ENCODE results near the gene SCUBE1.
A peak's percentile ranks its signal among the peaks of the same experiment; 100 is the strongest.

The SCUBE1 gene

GRCh38 chr22:43187171-43188099, 155.7 kb downstream of the SCUBE1 start:
- no peak overlapping the region for H4K8ac ChIP-seq (ENCODE audit: low read depth, low read length)
- H2BK12ac ChIP-seq (ENCODE audit: low read length) = no peak overlapping the region
- H2AFZ ChIP-seq (ENCODE audit: low read length) = peak overlapping the region; percentile 92
- peaks cover 9% of the 10 kb centered on the region for H3K79me1 ChIP-seq (ENCODE audit: low read depth, low read length)
- peaks cover 10 to 14% of the 10 kb centered on the region in 2 donors for H3K4me1 ChIP-seq (ENCODE audit: control insufficient read depth in 2 of 2, insufficient read depth in 1 of 2, low read depth in 1 of 2, low read length in 2 of 2)
- no peak overlapping the region for H3K23ac ChIP-seq (ENCODE audit: low read depth, low read length, poor library complexity)
- no peak overlapping the region for H2BK5ac ChIP-seq (ENCODE audit: low read length)
- H2BK15ac ChIP-seq (ENCODE audit: low read length) = no peak overlapping the region
- peak overlapping the region; percentile 81 for H3K27ac ChIP-seq (replicated peaks; ENCODE audit: low read length)
- H3K14ac ChIP-seq (ENCODE audit: low read length) = no peak overlapping the region
- peak; percentile 93 for DNase-seq (ENCODE audit: low spot score)
- no peak overlapping the region for H3K9ac ChIP-seq (ENCODE audit: low read depth, low read length, poor library complexity)
- H3K4me2 ChIP-seq (ENCODE audit: insufficient read depth, low read length, poor library complexity, severe bottlenecking) = peak overlapping the region; percentile 19
- peaks cover 5 to 8% of the 10 kb centered on the region in 2 donors for H3K36me3 ChIP-seq (replicated peaks in 1 of 2; ENCODE audit: control insufficient read depth in 2 of 2, insufficient read depth in 2 of 2, low read length in 2 of 2)
- H3K18ac ChIP-seq (ENCODE audit: low read length) = peak overlapping the region; percentile 4
- H3K4me3 ChIP-seq (ENCODE audit: low read length in 2 of 2) = peak overlapping the region; percentile 40 to 66
- no peaks in the 10 kb centered on the region for H3K27me3 ChIP-seq (ENCODE audit: control insufficient read depth in 3 of 3, insufficient read depth in 3 of 3, low read depth in 1 of 3, low read length in 3 of 3)
- no peak overlapping the region for H4K91ac ChIP-seq (ENCODE audit: low read depth, low read length, poor library complexity)
- H3K9me3 ChIP-seq (replicated peaks in 1 of 2; ENCODE audit: control insufficient read depth in 2 of 2, insufficient read depth in 1 of 2, low read depth in 1 of 2, low read length in 2 of 2) = peaks cover 2 to 6% of the 10 kb centered on the region in 2 donors
- no peak overlapping the region for H2BK120ac ChIP-seq (ENCODE audit: low read depth, low read length)
- no CpG with 5 or more reads among the region's 86 CpGs for WGBS, 2 donors (ENCODE audit: extremely low coverage in 2 of 2, insufficient read length in 2 of 2, insufficient replicate concordance in 1 of 2)
- no peak overlapping the region for H3K4ac ChIP-seq (ENCODE audit: low read length)
- H2AK5ac ChIP-seq (ENCODE audit: low read depth, low read length) = no peak overlapping the region

- Histone ChIP-seq H3K18ac (ENCODE audit: low read length) (peak within 1 kb of the TSS; percentile 61), H4K8ac (ENCODE audit: low read depth, low read length) (no peak within 1 kb of the TSS)
- no CpG with 5 or more reads among the region's 87 CpGs for WGBS, 2 donors (ENCODE audit: extremely low coverage in 2 of 2, insufficient read length in 2 of 2, insufficient replicate concordance in 1 of 2)
Observed at GRCh38 chr22:43186272-43187170, 156.7 kb downstream of the SCUBE1 start, which contains the start of gene TTLL12. Gene TTLL12 (minus strand): TSS chr22:43187134. CDS start chr22:43187069, 65 bp downstream.

GRCh38 chr22:43185860-43186261, 157.3 kb downstream of the SCUBE1 start:
- no peak overlapping the region for H2BK5ac ChIP-seq (ENCODE audit: low read length)
- H3K79me1 ChIP-seq (ENCODE audit: low read depth, low read length) = peaks cover 12% of the 10 kb centered on the region
- H2AFZ ChIP-seq (ENCODE audit: low read length) = peak overlapping the region; percentile 94
- no peak overlapping the region for H2BK12ac ChIP-seq (ENCODE audit: low read length)
- no peak overlapping the region for H3K23ac ChIP-seq (ENCODE audit: low read depth, low read length, poor library complexity)
- peak overlapping the region; percentile 95 for H3K4me2 ChIP-seq (ENCODE audit: insufficient read depth, low read length, poor library complexity, severe bottlenecking)
- H3K27ac ChIP-seq (replicated peaks; ENCODE audit: low read length) = no peak overlapping the region
- peak overlapping the region; percentile 64 for H3K9ac ChIP-seq (ENCODE audit: low read depth, low read length, poor library complexity)
- no peaks in the 10 kb centered on the region for H3K27me3 ChIP-seq (ENCODE audit: control insufficient read depth in 3 of 3, insufficient read depth in 3 of 3, low read depth in 1 of 3, low read length in 3 of 3)
- H3K4ac ChIP-seq (ENCODE audit: low read length) = no peak overlapping the region
- no peak overlapping the region for H4K8ac ChIP-seq (ENCODE audit: low read depth, low read length)
- WGBS, 2 donors (ENCODE audit: extremely low coverage in 2 of 2, insufficient read length in 2 of 2, insufficient replicate concordance in 1 of 2) = no CpG with 5 or more reads among the region's 12 CpGs
- H4K91ac ChIP-seq (ENCODE audit: low read depth, low read length, poor library complexity) = no peak overlapping the region
- H2BK120ac ChIP-seq (ENCODE audit: low read depth, low read length) = no peak overlapping the region
- H3K4me3 ChIP-seq (ENCODE audit: low read length in 2 of 2) = peak overlapping the region; percentile 63 to 92
- DNase-seq (ENCODE audit: low spot score) = no peak
- peak overlapping the region; percentile 9 for H2BK15ac ChIP-seq (ENCODE audit: low read length)
- H3K18ac ChIP-seq (ENCODE audit: low read length) = peak overlapping the region; percentile 44
- H3K36me3 ChIP-seq (replicated peaks in 1 of 2; ENCODE audit: control insufficient read depth in 2 of 2, insufficient read depth in 2 of 2, low read length in 2 of 2) = peaks cover 16 to 20% of the 10 kb centered on the region in 2 donors
- H3K4me1 ChIP-seq (ENCODE audit: control insufficient read depth in 2 of 2, insufficient read depth in 1 of 2, low read depth in 1 of 2, low read length in 2 of 2) = peaks cover 10 to 14% of the 10 kb centered on the region in 2 donors
- no peaks in the 10 kb centered on the region for H3K9me3 ChIP-seq (replicated peaks in 1 of 2; ENCODE audit: control insufficient read depth in 2 of 2, insufficient read depth in 1 of 2, low read depth in 1 of 2, low read length in 2 of 2)
- no peak overlapping the region for H3K14ac ChIP-seq (ENCODE audit: low read length)
- H2AK5ac ChIP-seq (ENCODE audit: low read depth, low read length) = peak overlapping the region; percentile 96

More at GRCh38 chr22:43186272-43187170, 156.7 kb downstream of the SCUBE1 start, which contains the start of gene TTLL12:
- H2AK5ac ChIP-seq (ENCODE audit: low read depth, low read length) = peak within 1 kb of the TSS; percentile 96
- no peaks in the 10 kb centered on the region for H3K27me3 ChIP-seq (ENCODE audit: control insufficient read depth in 3 of 3, insufficient read depth in 3 of 3, low read depth in 1 of 3, low read length in 3 of 3)
- peaks cover 10 to 14% of the 10 kb centered on the region in 2 donors for H3K4me1 ChIP-seq (ENCODE audit: control insufficient read depth in 2 of 2, insufficient read depth in 1 of 2, low read depth in 1 of 2, low read length in 2 of 2)
- H3K4me3 ChIP-seq (ENCODE audit: low read length in 2 of 2) = peak within 1 kb of the TSS; percentile 63 to 92
- H2BK12ac ChIP-seq (ENCODE audit: low read length) = no peak within 1 kb of the TSS
- peak within 1 kb of the TSS; percentile 95 for H3K4me2 ChIP-seq (ENCODE audit: insufficient read depth, low read length, poor library complexity, severe bottlenecking)
- peak within 1 kb of the TSS; percentile 74 for H3K9ac ChIP-seq (ENCODE audit: low read depth, low read length, poor library complexity)
- peak; percentile 70 for DNase-seq (ENCODE audit: low spot score)
- peaks cover 2 to 6% of the 10 kb centered on the region in 2 donors for H3K9me3 ChIP-seq (replicated peaks in 1 of 2; ENCODE audit: control insufficient read depth in 2 of 2, insufficient read depth in 1 of 2, low read depth in 1 of 2, low read length in 2 of 2)
- H3K4ac ChIP-seq (ENCODE audit: low read length) = no peak within 1 kb of the TSS
- H3K23ac ChIP-seq (ENCODE audit: low read depth, low read length, poor library complexity) = peak within 1 kb of the TSS; percentile 8
- peak within 1 kb of the TSS; percentile 89 for H3K14ac ChIP-seq (ENCODE audit: low read length)
- no peak within 1 kb of the TSS for H2BK120ac ChIP-seq (ENCODE audit: low read depth, low read length)
- H2BK15ac ChIP-seq (ENCODE audit: low read length) = peak within 1 kb of the TSS; percentile 92
- H3K36me3 ChIP-seq (replicated peaks in 1 of 2; ENCODE audit: control insufficient read depth in 2 of 2, insufficient read depth in 2 of 2, low read length in 2 of 2) = peaks cover 11 to 14% of the 10 kb centered on the region in 2 donors
- no peak within 1 kb of the TSS for H4K91ac ChIP-seq (ENCODE audit: low read depth, low read length, poor library complexity)
- peaks cover 9% of the 10 kb centered on the region for H3K79me1 ChIP-seq (ENCODE audit: low read depth, low read length)
- H3K27ac ChIP-seq (replicated peaks; ENCODE audit: low read length) = peak within 1 kb of the TSS; percentile 81
- peak within 1 kb of the TSS; percentile 94 for H2AFZ ChIP-seq (ENCODE audit: low read length)
- H2BK5ac ChIP-seq (ENCODE audit: low read length) = no peak within 1 kb of the TSS

Data from neuronal stem cell (in vitro differentiated cells).